Measurements from ENCODE around the gene ADGRL4.
"Not testable (repeated sequence)": the region's sequence is repeated elsewhere in the genome, so short reads cannot be mapped to it uniquely, and the experiment has no call there.

The ADGRL4 gene

DNA sequence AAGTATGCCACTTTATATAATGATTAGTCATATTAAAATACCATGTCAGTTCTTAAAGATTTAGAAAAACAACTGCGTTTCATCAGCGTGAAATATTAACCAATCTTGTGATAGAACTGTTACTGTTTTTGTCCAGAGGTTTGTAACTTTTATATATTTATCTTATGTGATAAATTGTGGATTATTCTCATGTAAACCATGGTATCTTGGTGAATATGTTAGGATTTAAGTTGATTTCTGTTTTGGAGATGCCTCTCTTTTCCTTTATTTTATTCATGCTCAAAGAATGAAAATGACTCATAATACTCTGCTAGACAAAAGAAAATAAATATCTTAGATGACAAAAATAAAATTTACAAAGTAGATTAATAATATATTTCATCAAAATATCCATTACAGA is 88.4 kb downstream of the ADGRL4 start:
- no peak for DNase-seq (ENCODE audit: low read depth in 2 of 2)

DNA sequence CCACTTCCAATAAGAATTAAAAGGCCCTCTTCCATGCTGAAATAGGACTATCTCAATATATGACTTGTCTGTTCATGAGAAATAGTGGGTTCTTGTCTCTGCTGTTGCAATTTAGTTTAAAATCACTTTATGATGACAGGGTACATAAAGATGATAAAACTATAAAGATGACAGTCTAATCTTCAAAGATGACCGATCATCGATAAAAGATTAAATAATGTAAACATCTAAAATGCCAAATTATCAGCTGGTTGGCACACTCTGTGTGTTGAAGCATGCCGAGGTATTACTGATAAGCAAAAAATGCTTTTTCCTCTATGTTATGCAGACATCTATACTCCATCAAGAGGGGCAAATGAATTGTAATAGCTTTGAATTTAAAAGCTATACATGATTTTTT is 89.5 kb downstream of the ADGRL4 start:
- DNase-seq (ENCODE audit: low read depth in 2 of 2), result no peak

DNA sequence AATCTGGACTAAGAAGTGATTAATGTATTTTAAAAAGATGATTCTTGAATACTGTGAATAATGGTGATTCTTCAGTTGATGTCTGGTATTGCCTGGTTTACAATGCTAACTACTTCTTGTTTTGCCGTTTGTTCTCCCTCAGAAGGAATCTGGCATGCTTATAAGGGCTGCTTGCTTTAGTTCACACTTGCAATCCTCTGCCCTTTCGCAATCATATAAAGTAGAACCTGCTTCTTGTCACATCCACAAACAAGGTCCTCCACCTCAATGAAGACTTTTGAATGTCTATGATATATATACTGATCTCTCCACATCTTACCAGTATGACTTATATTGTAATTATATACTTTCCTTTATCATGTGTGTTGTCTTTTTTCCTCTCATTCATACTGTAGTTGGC is 92.6 kb downstream of the ADGRL4 start:
- DNase-seq (ENCODE audit: low read depth in 2 of 2), result no peak

- no peak for DNase-seq (ENCODE audit: low read depth in 2 of 2)
Measured at GRCh38 chr1:78911956-78912880, 94.3 kb downstream of the ADGRL4 start.

DNA sequence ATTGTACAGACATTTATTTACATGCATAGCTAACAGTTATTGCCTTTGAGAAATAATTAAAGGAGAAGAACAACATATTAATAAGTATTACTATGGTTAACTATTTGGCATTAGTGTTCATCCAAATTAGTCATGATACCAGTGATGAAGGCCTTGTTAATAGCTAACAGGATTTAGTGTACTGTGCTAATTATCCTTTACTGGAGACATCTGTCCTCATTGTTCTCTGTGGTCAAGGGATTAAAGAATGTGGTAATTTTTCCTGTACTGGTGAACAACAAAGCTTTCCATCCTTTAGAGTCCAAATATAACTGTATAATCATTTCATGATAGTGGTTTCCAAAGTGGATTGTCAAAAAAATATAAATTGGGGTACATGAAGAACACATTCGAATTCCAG is 103.9 kb downstream of the ADGRL4 start:
- no peak for DNase-seq (ENCODE audit: low read depth in 2 of 2)

DNA sequence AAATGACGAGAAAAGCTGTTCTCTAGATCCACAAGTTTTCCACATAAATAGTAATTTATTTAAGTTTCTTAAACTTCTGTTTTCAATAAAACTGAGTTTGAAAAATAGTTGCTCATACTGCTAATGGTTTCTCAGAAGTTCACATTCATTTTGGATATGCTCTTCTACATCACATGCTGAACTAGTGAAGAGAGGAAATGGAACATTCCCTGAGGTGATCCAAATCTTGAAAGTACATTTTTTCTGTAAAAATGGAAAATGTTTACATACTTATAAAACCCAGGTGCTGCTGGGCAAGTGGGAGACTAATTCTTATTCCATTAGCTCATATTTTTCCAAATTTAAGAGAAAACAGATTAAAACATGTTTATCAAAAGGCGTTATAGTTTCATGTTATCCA is 111.7 kb downstream of the ADGRL4 start:
- no peak for DNase-seq (ENCODE audit: low read depth in 2 of 2)

DNA sequence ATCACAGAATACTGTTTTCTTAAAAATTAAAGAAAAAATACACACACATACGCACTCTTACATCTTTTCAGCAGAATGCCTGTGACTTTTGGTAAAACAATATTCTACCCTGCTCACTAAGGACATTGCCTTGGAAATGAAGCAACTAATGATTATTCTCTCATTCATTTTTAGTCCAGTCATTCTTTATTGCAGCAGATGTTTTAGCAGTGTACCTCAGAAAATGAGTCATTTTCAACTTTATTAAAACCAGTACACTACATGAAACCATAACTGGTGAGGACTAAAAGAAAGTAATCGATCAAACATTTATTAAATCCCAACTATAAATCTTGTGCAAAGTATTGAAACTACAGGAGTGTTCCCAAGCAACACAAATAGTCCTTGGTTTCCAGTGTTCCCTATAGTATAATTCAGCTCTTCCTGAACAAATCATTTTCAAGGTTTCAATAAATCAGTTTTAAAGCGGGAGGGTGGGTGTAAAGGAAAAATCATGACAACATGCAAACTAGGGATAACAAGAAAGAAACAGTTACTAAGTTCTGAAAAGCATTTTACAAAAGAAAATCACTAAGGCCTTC is 114.2 kb downstream of the ADGRL4 start:
- no peak for DNase-seq (ENCODE audit: low read depth in 2 of 2)

DNA sequence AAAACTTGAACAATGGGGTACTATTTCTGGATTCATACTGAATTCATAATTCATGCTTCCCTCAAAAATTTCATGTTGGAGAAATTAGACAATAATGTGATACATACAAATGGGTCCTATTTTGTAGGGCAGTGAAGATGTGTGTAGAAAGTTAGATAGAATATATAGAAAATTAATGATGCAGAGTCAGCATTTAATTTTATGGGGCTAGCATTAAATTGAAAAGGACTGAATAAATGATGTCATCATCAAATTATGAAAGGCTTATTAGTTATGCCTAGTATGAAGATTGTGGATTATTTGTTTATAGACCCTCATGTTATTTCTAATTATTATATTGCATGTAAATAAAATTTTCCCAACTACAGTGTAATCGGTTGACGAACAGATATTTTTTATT is 119.1 kb downstream of the ADGRL4 start:
- no peak for DNase-seq (ENCODE audit: low read depth in 2 of 2)

DNA sequence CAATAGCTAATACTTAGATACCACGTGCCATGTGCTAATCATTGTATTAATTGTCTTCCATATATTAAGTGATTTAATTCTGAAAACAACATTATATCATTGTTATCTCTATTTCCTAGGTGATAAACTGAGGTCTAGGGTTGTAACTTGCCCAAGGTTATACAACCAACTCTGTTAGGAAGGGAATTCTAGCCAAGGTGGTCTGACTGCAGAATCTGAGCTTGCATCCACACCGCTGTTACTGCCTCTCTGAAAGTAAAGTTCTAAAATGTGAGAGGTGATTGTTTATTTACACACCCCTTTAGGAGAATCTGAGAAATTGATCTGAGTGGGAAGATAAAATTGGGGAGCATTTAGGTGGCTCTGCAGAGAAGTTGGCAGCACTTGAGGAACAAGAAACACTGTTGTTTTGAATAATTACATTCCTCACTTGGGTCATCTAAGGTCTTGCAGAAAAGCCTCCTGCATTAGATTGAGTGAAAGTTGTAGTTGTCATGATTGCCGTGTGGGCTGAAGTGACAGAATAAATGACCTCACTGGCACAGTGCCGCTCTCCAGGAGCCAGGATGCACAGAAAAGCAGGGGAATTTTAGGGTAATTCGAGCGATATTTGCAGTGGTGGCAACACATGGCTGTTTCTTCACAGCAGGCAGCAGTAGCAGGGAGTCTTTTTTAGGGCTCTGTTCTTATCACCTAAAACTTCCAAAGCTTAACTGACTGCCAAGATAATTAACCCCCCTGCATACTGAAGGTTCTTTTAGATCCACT is 121.7 kb downstream of the ADGRL4 start:
- no peak for DNase-seq (ENCODE audit: low read depth in 2 of 2)

GRCh38 chr1:78880223-78880622 is 126.3 kb downstream of the ADGRL4 start:
- DNase-seq (ENCODE audit: low read depth in 2 of 2), result no peak

GRCh38 chr1:78875986-78876385 is 130.5 kb downstream of the ADGRL4 start:
- not testable (repeated sequence) for DNase-seq (ENCODE audit: low read depth in 2 of 2)

DNA sequence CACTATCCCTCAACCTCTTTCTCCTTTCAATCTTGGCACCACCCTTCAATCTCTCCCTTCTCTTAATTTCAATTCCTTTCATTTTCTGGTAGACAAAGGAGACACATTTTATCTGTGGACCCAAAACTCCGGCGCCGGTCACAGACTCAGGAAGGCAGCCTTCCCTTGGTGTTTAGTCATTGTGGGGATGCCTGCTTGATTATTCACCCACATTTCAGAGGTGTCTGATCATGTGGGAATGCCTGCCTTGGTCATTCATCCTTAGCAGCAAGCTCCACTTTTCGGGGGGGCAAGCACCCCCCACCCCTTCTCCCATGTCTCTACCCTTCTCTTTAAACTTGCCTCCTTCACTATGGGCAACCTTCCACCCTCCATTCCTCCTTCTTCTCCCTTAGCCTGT is 133.7 kb downstream of the ADGRL4 start:
- DNase-seq (ENCODE audit: low read depth in 2 of 2), result not testable (repeated sequence)

DNA sequence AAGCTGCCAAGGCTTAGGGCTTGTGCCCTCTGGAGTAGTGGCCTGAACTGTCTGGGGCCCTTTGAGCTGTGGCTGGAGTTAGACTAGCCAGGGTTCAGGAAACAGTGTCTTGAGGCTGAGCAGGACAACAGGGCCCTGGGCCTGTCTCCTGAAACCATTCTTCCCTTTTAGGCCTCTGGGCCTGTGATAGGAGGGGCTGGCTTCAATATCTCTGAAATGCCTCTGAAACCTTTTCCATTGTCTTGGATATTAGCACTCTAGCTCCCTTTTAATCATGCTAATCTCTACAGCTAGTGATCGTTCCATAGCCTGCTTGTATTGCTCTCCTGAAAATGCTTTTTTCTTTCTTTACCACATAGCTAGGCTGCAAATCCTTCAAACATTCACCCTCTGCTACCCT is 135.3 kb downstream of the ADGRL4 start:
- no peak for DNase-seq (ENCODE audit: low read depth in 2 of 2)

- DNase-seq (ENCODE audit: low read depth in 2 of 2), result no peak
Measured at GRCh38 chr1:78869136-78869535, 137.4 kb downstream of the ADGRL4 start.

DNA sequence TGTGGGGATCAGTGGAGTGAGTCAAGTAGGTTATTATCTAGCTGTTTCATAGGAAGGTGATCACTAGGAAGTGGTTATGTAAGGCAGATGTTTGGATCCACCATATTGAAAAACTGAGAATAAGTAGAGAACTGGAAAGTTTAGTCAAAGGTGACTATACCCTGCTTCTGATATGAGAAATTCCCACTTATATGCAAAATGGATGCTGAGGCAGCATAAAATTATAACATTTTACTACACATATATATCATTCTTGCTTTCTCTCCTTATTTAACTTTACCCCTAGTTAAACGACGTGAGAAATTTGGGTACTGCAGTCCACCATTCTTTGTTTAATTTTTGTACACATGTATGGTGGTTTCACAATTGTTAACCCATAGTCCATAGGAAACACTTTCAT is 142.4 kb downstream of the ADGRL4 start:
- no peak for DNase-seq (ENCODE audit: low read depth in 2 of 2)

- no peak for DNase-seq (ENCODE audit: low read depth in 2 of 2)
Measured at GRCh38 chr1:78856096-78856495, 150.4 kb downstream of the ADGRL4 start.

DNA sequence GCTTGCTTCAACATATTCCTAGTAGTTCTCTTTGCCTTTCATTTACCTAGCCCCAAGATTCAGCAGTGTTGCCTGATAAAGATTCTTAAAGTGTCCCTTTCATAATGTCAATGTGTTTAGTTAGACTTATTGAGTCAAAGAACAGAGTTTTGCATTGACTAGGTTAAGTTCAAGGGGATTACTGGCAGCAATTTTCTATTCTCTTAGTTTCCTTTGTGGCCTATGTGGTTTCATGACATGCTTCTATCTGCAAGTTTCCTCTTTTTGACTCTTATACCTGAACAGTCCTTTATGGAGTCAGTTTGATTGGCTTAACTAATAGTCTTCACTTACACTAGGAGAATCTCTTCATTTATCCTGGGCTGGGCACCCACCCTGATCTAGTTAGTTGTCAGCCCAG is 151.3 kb downstream of the ADGRL4 start:
- no peak for DNase-seq (ENCODE audit: low read depth in 2 of 2)

DNA sequence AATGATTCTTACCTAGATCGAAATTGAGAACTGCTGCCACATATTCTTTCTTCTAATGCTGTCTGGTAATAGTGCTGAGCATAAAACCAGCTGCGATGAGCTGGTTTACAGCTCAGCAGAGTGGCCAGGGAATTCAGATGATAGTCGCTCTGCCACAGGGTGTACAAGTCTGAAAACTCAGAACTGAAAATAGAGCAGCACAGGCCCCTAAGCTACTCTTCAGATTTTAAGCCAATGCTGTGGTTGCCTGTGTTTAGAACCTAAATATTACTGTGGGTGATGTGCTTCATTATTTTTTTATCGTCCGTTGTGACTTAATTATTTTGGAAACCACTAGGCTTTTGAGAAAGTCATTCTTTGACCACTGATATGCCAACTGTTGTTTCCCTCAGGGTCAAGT is 152.0 kb downstream of the ADGRL4 start:
- DNase-seq (ENCODE audit: low read depth in 2 of 2), result no peak

- DNase-seq (ENCODE audit: low read depth in 2 of 2), result no peak
Measured at GRCh38 chr1:78843546-78843945, 163.0 kb downstream of the ADGRL4 start.

- no peak for DNase-seq (ENCODE audit: low read depth in 2 of 2)
Measured at GRCh38 chr1:78843111-78843510, 163.4 kb downstream of the ADGRL4 start.

GRCh38 chr1:78840453-78841271 is 165.9 kb downstream of the ADGRL4 start:
- DNase-seq (ENCODE audit: low read depth in 2 of 2), result no peak

Data from stimulated activated CD4-positive, alpha-beta T cell treated with anti-CD3 and anti-CD28 coated beads, Interleukin-15, amount 100 ng/mL, for 48 hours (primary cell).